ENCODE results near the gene ASB2. TPM values are rescaled to one million over a fixed set of nuclear protein-coding genes. Genes with fewer than 3 reads are reported as not detected.

ASB2 gene
- total RNA-seq, 1 donor from 2014 or later = 24.1 TPM

GRCh38 chr14:93993382-93993781, 17.0 kb upstream of the ASB2 start:
- peaks cover 11% of the 10 kb centered on the region for H3K4me1 ChIP-seq
- no peak overlapping the region for H3K27ac ChIP-seq
- TF ChIP-seq POLR2A (IDR thresholded peaks at IDR 0.05) (no peak), POLR2AphosphoS5 (IDR thresholded peaks at IDR 0.05; ENCODE audit: insufficient read depth in 1 of 2, low read depth in 1 of 2) (no peak)
- DNase-seq (ENCODE audit: extremely low spot score in 2 of 2) = no peak
- no peaks in the 10 kb centered on the region for H3K27me3 ChIP-seq
- no peaks in the 10 kb centered on the region for H3K36me3 ChIP-seq
- intact Hi-C loops (cut with DNase I) = no loop called here
- no peaks in the 10 kb centered on the region for H3K9me3 ChIP-seq
- no peak overlapping the region for H3K4me3 ChIP-seq

GRCh38 chr14:93991649-93992048, 15.3 kb upstream of the ASB2 start:
- no peak for DNase-seq (ENCODE audit: extremely low spot score in 2 of 2)
- H3K27ac ChIP-seq = no peak overlapping the region
- intact Hi-C loops (cut with DNase I) = no loop called here

GRCh38 chr14:93991212-93991611, 14.8 kb upstream of the ASB2 start:
- no peaks in the 10 kb centered on the region for H3K27me3 ChIP-seq
- TF ChIP-seq POLR2AphosphoS5 (IDR thresholded peaks at IDR 0.05; ENCODE audit: insufficient read depth in 1 of 2, low read depth in 1 of 2) (no peak), POLR2A (IDR thresholded peaks at IDR 0.05) (no peak), CTCF (IDR thresholded peaks at IDR 0.05) (no peak)
- no peak overlapping the region for H3K4me3 ChIP-seq
- H3K27ac ChIP-seq = no peak overlapping the region
- intact Hi-C loops (cut with DNase I) = no loop called here
- DNase-seq (ENCODE audit: extremely low spot score in 2 of 2) = no peak
- H3K9me3 ChIP-seq = no peaks in the 10 kb centered on the region
- H3K36me3 ChIP-seq = no peaks in the 10 kb centered on the region
- peaks cover 14% of the 10 kb centered on the region for H3K4me1 ChIP-seq

More at GRCh38 chr14:93991649-93992048, 15.3 kb upstream of the ASB2 start:
- Histone ChIP-seq H3K4me3 (no peak overlapping the region), H3K27me3 (no peaks in the 10 kb centered on the region), H3K9me3 (no peaks in the 10 kb centered on the region), H3K36me3 (no peaks in the 10 kb centered on the region), H3K4me1 (peaks cover 14% of the 10 kb centered on the region)
- TF ChIP-seq POLR2AphosphoS5 (IDR thresholded peaks at IDR 0.05; ENCODE audit: insufficient read depth in 1 of 2, low read depth in 1 of 2) (no peak), CTCF (IDR thresholded peaks at IDR 0.05) (no peak), POLR2A (IDR thresholded peaks at IDR 0.05) (no peak)

- no peak overlapping the region for H3K27ac ChIP-seq
- TF ChIP-seq CTCF (IDR thresholded peaks at IDR 0.05) (no peak), POLR2AphosphoS5 (IDR thresholded peaks at IDR 0.05; ENCODE audit: insufficient read depth in 1 of 2, low read depth in 1 of 2) (no peak), POLR2A (IDR thresholded peaks at IDR 0.05) (no peak)
- no peaks in the 10 kb centered on the region for H3K36me3 ChIP-seq
- H3K27me3 ChIP-seq = no peaks in the 10 kb centered on the region
- intact Hi-C loops (cut with DNase I) = no loop called here
- no peak overlapping the region for H3K4me3 ChIP-seq
- peaks cover 12% of the 10 kb centered on the region for H3K4me1 ChIP-seq
- no peaks in the 10 kb centered on the region for H3K9me3 ChIP-seq
- no peak for DNase-seq (ENCODE audit: extremely low spot score in 2 of 2)
Measured at GRCh38 chr14:93989939-93990338, 13.6 kb upstream of the ASB2 start.

GRCh38 chr14:93987815-93988476, 11.6 kb upstream of the ASB2 start:
- H3K27ac ChIP-seq = no peak overlapping the region

GRCh38 chr14:93987376-93987775, 11.0 kb upstream of the ASB2 start:
- peaks cover 11% of the 10 kb centered on the region for H3K4me1 ChIP-seq
- no peak overlapping the region for H3K4me3 ChIP-seq

More at GRCh38 chr14:93987815-93988476, 11.6 kb upstream of the ASB2 start:
- no peaks in the 10 kb centered on the region for H3K36me3 ChIP-seq
- no peaks in the 10 kb centered on the region for H3K27me3 ChIP-seq
- H3K4me1 ChIP-seq = peaks cover 11% of the 10 kb centered on the region
- intact Hi-C loops (cut with DNase I) = no loop called here
- DNase-seq (ENCODE audit: extremely low spot score in 2 of 2) = no peak
- no peak overlapping the region for H3K4me3 ChIP-seq
- H3K9me3 ChIP-seq = no peaks in the 10 kb centered on the region
- no peak for TF ChIP-seq POLR2AphosphoS5 (IDR thresholded peaks at IDR 0.05; ENCODE audit: insufficient read depth in 1 of 2, low read depth in 1 of 2)

More at GRCh38 chr14:93987376-93987775, 11.0 kb upstream of the ASB2 start:
- intact Hi-C loops (cut with DNase I) = no loop called here
- no peaks in the 10 kb centered on the region for H3K27me3 ChIP-seq
- no peaks in the 10 kb centered on the region for H3K36me3 ChIP-seq
- H3K9me3 ChIP-seq = no peaks in the 10 kb centered on the region
- DNase-seq (ENCODE audit: extremely low spot score in 2 of 2) = no peak
- H3K27ac ChIP-seq = no peak overlapping the region
- TF ChIP-seq POLR2A (IDR thresholded peaks at IDR 0.05) (no peak), CTCF (IDR thresholded peaks at IDR 0.05) (no peak), POLR2AphosphoS5 (IDR thresholded peaks at IDR 0.05; ENCODE audit: insufficient read depth in 1 of 2, low read depth in 1 of 2) (no peak)
